Measurements from ENCODE around the gene MYBBP1A.

Gene MYBBP1A

DNA sequence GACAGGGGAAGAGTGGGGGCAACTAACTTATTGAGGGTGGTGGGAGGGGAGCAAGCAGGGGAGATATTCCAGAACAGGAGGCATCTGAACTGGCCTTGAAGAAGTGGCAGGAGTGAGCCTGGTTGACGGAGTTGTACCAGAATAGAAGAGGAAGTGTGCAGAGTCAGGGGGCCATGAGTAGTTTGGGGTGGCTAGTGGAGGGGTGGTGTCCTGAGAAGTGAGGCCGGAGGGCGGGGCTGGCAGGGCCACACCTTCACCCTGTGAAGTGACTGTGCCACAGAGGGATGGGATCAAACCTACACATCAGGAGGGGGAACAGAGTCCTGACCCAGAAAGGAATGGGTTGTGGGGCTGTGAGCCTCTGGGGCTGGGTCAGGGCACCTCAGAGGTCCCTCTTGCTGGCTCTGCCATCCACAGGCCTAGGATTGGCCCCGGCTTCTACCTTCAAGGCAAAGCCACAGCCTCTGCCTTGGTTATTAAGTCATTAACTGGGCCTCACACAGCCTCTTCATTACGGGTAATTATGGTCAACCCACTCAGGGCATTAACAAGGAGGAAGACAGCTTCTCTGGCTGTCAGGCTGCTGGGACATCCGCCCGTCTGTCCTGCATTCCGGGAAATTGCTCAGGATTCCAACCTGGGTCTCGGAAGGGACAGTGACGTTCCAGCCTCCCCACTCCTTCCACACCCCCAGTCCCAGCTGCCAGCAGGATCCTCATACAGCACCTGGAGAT is 43.8 kb downstream of the MYBBP1A start:
- TF ChIP-seq ZBTB7A (IDR thresholded peaks at IDR 0.05; ENCODE audit: low read depth) (no peak), FOXM1 (IDR thresholded peaks at IDR 0.05; ENCODE audit: borderline replicate concordance, low read depth) (no peak), TEAD4 (IDR thresholded peaks at IDR 0.05) (no peak), CEBPB (IDR thresholded peaks at IDR 0.05) (no peak), RAD21 (IDR thresholded peaks at IDR 0.05; ENCODE audit: low read depth) (no peak), EGR1 (IDR thresholded peaks at IDR 0.05) (no peak), YY1 (IDR thresholded peaks at IDR 0.05; ENCODE audit: low read depth) (no peak), TCF12 (IDR thresholded peaks at IDR 0.05; ENCODE audit: low read depth) (no peak), TAF1 (IDR thresholded peaks at IDR 0.05; ENCODE audit: low read depth) (no peak), EP300 (IDR thresholded peaks at IDR 0.05; ENCODE audit: borderline replicate concordance) (no peak), CREB1 (IDR thresholded peaks at IDR 0.05; ENCODE audit: low read depth) (no peak)
- TF ChIP-seq, protein P1, sequence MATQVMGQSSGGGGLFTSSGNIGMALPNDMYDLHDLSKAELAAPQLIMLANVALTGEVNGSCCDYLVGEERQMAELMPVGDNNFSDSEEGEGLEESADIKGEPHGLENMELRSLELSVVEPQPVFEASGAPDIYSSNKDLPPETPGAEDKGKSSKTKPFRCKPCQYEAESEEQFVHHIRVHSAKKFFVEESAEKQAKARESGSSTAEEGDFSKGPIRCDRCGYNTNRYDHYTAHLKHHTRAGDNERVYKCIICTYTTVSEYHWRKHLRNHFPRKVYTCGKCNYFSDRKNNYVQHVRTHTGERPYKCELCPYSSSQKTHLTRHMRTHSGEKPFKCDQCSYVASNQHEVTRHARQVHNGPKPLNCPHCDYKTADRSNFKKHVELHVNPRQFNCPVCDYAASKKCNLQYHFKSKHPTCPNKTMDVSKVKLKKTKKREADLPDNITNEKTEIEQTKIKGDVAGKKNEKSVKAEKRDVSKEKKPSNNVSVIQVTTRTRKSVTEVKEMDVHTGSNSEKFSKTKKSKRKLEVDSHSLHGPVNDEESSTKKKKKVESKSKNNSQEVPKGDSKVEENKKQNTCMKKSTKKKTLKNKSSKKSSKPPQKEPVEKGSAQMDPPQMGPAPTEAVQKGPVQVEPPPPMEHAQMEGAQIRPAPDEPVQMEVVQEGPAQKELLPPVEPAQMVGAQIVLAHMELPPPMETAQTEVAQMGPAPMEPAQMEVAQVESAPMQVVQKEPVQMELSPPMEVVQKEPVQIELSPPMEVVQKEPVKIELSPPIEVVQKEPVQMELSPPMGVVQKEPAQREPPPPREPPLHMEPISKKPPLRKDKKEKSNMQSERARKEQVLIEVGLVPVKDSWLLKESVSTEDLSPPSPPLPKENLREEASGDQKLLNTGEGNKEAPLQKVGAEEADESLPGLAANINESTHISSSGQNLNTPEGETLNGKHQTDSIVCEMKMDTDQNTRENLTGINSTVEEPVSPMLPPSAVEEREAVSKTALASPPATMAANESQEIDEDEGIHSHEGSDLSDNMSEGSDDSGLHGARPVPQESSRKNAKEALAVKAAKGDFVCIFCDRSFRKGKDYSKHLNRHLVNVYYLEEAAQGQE (IDR thresholded peaks at IDR 0.05; ENCODE audit: low read depth) = no peak
- TF ChIP-seq, protein P2, sequence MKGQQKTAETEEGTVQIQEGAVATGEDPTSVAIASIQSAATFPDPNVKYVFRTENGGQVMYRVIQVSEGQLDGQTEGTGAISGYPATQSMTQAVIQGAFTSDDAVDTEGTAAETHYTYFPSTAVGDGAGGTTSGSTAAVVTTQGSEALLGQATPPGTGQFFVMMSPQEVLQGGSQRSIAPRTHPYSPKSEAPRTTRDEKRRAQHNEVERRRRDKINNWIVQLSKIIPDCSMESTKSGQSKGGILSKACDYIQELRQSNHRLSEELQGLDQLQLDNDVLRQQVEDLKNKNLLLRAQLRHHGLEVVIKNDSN (IDR thresholded peaks at IDR 0.05) = no peak
- TF ChIP-seq, protein P3, sequence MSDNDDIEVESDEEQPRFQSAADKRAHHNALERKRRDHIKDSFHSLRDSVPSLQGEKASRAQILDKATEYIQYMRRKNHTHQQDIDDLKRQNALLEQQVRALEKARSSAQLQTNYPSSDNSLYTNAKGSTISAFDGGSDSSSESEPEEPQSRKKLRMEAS (IDR thresholded peaks at IDR 0.05) = no peak

DNA sequence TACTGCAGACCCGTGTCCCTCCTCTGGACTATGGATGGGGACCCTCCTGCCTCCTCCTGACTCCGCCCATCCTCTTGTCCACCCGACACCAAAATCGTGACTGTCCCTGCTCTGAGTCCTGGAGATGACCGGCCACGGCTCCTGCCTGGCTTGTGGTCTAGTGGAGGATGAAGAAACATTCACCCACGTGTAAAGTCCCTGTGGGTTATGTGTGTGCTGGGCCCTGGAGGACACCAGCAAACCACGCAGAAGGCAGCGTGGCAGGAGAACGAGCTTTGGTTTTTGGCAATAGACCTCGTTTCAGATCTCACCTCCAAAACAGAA is 44.6 kb downstream of the MYBBP1A start:
- TF ChIP-seq TCF12 (IDR thresholded peaks at IDR 0.05; ENCODE audit: low read depth) (no peak), ZBTB7A (IDR thresholded peaks at IDR 0.05; ENCODE audit: low read depth) (no peak), TAF1 (IDR thresholded peaks at IDR 0.05; ENCODE audit: low read depth) (no peak), CEBPB (IDR thresholded peaks at IDR 0.05) (no peak), NFIC (IDR thresholded peaks at IDR 0.05) (no peak), EP300 (IDR thresholded peaks at IDR 0.05; ENCODE audit: borderline replicate concordance) (no peak), YY1 (IDR thresholded peaks at IDR 0.05; ENCODE audit: low read depth) (no peak), TEAD4 (IDR thresholded peaks at IDR 0.05) (no peak), FOXM1 (IDR thresholded peaks at IDR 0.05; ENCODE audit: borderline replicate concordance, low read depth) (no peak), RAD21 (IDR thresholded peaks at IDR 0.05; ENCODE audit: low read depth) (no peak), CREB1 (IDR thresholded peaks at IDR 0.05; ENCODE audit: low read depth) (no peak), EGR1 (IDR thresholded peaks at IDR 0.05) (no peak)
- TF ChIP-seq, protein P2 (IDR thresholded peaks at IDR 0.05) = no peak
- TF ChIP-seq, protein P1 (IDR thresholded peaks at IDR 0.05; ENCODE audit: low read depth) = no peak
- TF ChIP-seq, protein P3 (IDR thresholded peaks at IDR 0.05) = no peak

DNA sequence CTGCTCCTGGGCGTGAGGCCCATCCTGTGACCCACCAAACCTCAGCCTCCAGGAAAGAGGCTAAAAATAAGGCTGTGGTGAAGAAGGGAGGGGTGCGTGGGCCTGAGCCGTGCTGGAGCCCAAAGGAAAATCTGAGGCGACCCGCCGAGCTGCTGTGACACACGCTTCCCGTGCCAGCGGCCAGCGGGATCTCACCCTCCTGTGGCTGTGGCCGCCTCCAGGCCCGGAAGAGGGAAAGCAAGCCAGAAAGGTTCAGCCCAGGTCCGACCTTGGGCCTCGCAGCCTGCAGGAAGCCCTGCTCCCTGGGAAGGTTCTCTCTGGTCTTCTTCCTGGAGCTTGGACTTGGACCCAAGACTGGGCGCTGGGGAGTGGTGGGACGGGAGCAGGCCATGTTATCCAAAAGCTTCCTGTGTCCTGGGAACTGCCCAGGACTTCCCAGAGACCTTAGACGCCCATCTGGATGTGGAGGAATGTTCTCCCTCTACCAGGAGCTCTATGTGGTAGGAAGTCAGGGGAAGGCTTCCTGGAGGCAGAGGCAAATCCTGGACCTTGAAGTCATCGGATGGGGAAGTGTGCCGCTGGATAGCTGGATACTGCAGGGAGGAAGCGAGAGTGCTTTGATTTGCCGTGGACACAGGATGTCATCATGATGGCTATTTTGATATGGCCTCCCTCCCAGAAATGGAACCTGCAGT is 45.1 kb downstream of the MYBBP1A start:
- no peak for TF ChIP-seq CREB1 (IDR thresholded peaks at IDR 0.05; ENCODE audit: low read depth)
- TF ChIP-seq, protein P3 (IDR thresholded peaks at IDR 0.05) = no peak
- no peak for TF ChIP-seq TAF1 (IDR thresholded peaks at IDR 0.05; ENCODE audit: low read depth)
- no peak for TF ChIP-seq NFIC (IDR thresholded peaks at IDR 0.05)
- TF ChIP-seq, protein P2 (IDR thresholded peaks at IDR 0.05) = no peak
- no peak for TF ChIP-seq EP300 (IDR thresholded peaks at IDR 0.05; ENCODE audit: borderline replicate concordance)
- no peak for TF ChIP-seq RAD21 (IDR thresholded peaks at IDR 0.05; ENCODE audit: low read depth)
- no peak for TF ChIP-seq ZBTB7A (IDR thresholded peaks at IDR 0.05; ENCODE audit: low read depth)
- TF ChIP-seq, protein P1 (IDR thresholded peaks at IDR 0.05; ENCODE audit: low read depth) = no peak
- no peak for TF ChIP-seq FOXM1 (IDR thresholded peaks at IDR 0.05; ENCODE audit: borderline replicate concordance, low read depth)
- TF ChIP-seq CEBPB (IDR thresholded peaks at IDR 0.05) = no peak
- TF ChIP-seq TEAD4 (IDR thresholded peaks at IDR 0.05) = no peak
- TF ChIP-seq EGR1 (IDR thresholded peaks at IDR 0.05) = no peak
- TF ChIP-seq YY1 (IDR thresholded peaks at IDR 0.05; ENCODE audit: low read depth) = no peak
- no peak for TF ChIP-seq TCF12 (IDR thresholded peaks at IDR 0.05; ENCODE audit: low read depth)

Measured in Ishikawa (cell line).